Esophagus squamous epithelium (tissue), 4 donors: ENCODE data around the gene POP7.

ENCODE experiments used
- POLR2A ChIP-seq, 4 donors: fragments of 450-650 bp; IDR thresholded peaks; one replicate each; pipeline ENCODE4 v1.6.1; 2017; ENCODE audit warnings: antibody characterized with exemption in 4 of 4, mild to moderate bottlenecking in 4 of 4, moderate library complexity in 3 of 4
- TF ChIP-seq, protein P1 (sequence below), 6 experiments: fragments of 450-650 bp in 4 of 6; fragments of 200-600 bp in 2 of 6; sonication (generic) in 2 of 6; IDR thresholded peaks; one replicate each; pipeline ENCODE4 v1.5.1; 2016 to 2019; ENCODE audit warnings: antibody characterized with exemption in 6 of 6, mild to moderate bottlenecking in 4 of 6, moderate library complexity in 4 of 6

DNA sequence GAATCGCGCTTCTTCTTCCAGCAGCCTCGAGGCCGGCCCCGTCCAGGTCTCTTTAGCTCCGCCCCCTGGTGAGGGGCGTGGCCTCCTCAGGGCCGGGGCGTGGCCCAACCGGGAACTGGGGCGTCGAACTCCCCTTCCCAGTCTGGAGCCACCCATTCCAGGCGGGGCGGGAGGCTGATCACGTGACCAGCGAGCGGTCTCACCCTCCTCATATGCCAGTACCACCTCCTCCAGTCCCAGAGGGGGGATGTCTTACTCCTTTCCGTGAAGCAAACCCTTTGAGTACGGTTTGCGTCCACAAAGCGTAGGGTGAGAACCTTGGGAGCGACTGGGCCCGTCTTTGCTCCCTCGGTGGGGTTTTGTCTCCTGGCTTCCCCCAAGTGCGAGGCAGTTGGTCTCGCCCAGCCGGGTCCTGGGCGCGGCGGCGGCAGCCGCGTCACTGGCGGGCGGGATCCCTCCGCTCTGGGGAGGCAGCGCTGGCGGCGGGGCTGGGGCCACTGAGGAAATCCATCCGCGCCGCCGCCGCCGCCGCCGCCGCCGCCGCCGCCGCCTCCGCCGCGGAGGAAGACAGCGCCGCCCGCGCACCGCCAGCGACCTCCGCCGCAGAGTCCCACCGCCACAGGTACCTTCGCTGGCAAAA lies 32.5 kb upstream of the POP7 start, which contains the start of gene GNB2:
- TF ChIP-seq, protein P1, sequence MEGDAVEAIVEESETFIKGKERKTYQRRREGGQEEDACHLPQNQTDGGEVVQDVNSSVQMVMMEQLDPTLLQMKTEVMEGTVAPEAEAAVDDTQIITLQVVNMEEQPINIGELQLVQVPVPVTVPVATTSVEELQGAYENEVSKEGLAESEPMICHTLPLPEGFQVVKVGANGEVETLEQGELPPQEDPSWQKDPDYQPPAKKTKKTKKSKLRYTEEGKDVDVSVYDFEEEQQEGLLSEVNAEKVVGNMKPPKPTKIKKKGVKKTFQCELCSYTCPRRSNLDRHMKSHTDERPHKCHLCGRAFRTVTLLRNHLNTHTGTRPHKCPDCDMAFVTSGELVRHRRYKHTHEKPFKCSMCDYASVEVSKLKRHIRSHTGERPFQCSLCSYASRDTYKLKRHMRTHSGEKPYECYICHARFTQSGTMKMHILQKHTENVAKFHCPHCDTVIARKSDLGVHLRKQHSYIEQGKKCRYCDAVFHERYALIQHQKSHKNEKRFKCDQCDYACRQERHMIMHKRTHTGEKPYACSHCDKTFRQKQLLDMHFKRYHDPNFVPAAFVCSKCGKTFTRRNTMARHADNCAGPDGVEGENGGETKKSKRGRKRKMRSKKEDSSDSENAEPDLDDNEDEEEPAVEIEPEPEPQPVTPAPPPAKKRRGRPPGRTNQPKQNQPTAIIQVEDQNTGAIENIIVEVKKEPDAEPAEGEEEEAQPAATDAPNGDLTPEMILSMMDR (IDR thresholded peaks at IDR 0.05), result peak in 2 of 6 experiments; percentile 6 to 12
- peak in 3 of 4 donors; percentile 72 to 86 (median 75) for TF ChIP-seq POLR2A (IDR thresholded peaks at IDR 0.05)
